ENCODE measurements around the gene PLCB4.

PLCB4 gene

GRCh38 chr20:9228774-9229450, 160.0 kb downstream of the PLCB4 start:
- DNase-seq (ENCODE audit: low read depth), result no peak
- no peak overlapping the region for H3K4me3 ChIP-seq (ENCODE audit: low read depth, low read length)
- TF ChIP-seq, protein P1, sequence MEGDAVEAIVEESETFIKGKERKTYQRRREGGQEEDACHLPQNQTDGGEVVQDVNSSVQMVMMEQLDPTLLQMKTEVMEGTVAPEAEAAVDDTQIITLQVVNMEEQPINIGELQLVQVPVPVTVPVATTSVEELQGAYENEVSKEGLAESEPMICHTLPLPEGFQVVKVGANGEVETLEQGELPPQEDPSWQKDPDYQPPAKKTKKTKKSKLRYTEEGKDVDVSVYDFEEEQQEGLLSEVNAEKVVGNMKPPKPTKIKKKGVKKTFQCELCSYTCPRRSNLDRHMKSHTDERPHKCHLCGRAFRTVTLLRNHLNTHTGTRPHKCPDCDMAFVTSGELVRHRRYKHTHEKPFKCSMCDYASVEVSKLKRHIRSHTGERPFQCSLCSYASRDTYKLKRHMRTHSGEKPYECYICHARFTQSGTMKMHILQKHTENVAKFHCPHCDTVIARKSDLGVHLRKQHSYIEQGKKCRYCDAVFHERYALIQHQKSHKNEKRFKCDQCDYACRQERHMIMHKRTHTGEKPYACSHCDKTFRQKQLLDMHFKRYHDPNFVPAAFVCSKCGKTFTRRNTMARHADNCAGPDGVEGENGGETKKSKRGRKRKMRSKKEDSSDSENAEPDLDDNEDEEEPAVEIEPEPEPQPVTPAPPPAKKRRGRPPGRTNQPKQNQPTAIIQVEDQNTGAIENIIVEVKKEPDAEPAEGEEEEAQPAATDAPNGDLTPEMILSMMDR (conservative IDR thresholded peaks at IDR 0.05; ENCODE audit: low read depth, low read length), result no peak

- no peak overlapping the region for H3K4me3 ChIP-seq (ENCODE audit: low read depth, low read length)
- no peak for DNase-seq (ENCODE audit: low read depth)
- TF ChIP-seq, protein P1 (conservative IDR thresholded peaks at IDR 0.05; ENCODE audit: low read depth, low read length), result no peak
These were observed 161.5 kb downstream of the PLCB4 start for GRCh38 chr20:9230406-9230805.

GRCh38 chr20:9233804-9234203, 164.9 kb downstream of the PLCB4 start:
- no peak overlapping the region for H3K4me3 ChIP-seq (ENCODE audit: low read depth, low read length)
- TF ChIP-seq, protein P1 (conservative IDR thresholded peaks at IDR 0.05; ENCODE audit: low read depth, low read length), result no peak
- no peak for DNase-seq (ENCODE audit: low read depth)

- TF ChIP-seq, protein P1 (conservative IDR thresholded peaks at IDR 0.05; ENCODE audit: low read depth, low read length), result no peak
- H3K4me3 ChIP-seq (ENCODE audit: low read depth, low read length), result no peak overlapping the region
- DNase-seq (ENCODE audit: low read depth), result peak; percentile 48
These were observed 166.6 kb downstream of the PLCB4 start for GRCh38 chr20:9235518-9235917.

DNA sequence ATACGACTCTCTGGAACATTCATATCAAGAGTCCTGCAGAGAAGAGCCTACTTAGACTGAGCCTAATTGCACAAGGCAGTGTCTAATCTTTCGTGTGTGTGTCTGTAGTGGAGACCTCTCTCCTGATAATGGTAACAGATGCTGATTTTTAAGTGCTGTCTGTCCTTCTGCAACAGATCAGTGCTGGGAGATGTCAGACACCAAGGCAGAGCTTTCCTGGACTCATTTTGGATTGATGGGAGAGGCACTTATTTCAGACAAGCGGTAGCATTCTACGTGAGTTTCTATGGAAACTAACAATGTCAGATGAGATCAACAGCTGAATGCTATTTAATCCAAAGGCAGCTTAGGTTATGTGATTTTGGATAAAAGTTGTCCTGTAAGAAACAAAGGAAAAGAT, 167.6 kb downstream of the PLCB4 start:
- no peak overlapping the region for H3K4me3 ChIP-seq (ENCODE audit: low read depth, low read length)
- DNase-seq (ENCODE audit: low read depth), result no peak
- TF ChIP-seq, protein P1 (conservative IDR thresholded peaks at IDR 0.05; ENCODE audit: low read depth, low read length), result no peak

GRCh38 chr20:9241232-9241692, 172.4 kb downstream of the PLCB4 start:
- peak; percentile 91 for DNase-seq (ENCODE audit: low read depth)
- no peak overlapping the region for H3K4me3 ChIP-seq (ENCODE audit: low read depth, low read length)
- TF ChIP-seq, protein P1 (conservative IDR thresholded peaks at IDR 0.05; ENCODE audit: low read depth, low read length), result no peak

All from choroid plexus epithelial cell (primary cell).